GM12865 (cell line): ENCODE data around the gene GDPD3.

Experiments
- DNase-seq: peaks from one replicate; pipeline ENCODE4 v3.0.0; 2010; ENCODE audit warnings: low read depth
- H3K4me3 ChIP-seq: 2 replicates; pipeline ENCODE4 v1.5.1; 2011; ENCODE audit warnings: mild to moderate bottlenecking, low read depth, low read length, control low read depth
- CTCF ChIP-seq: IDR thresholded peaks from 2 replicates; pipeline ENCODE4 v1.5.1; 2011; ENCODE audit warnings: low read length, control low read depth, low read depth, inconsistent platforms; ENCODE audit not compliant: insufficient read depth; ENCODE audit errors: missing control alignments

GDPD3 gene

GRCh38 chr16:30088237-30088831 lies 25.0 kb downstream of the GDPD3 start:
- no peak for TF ChIP-seq CTCF
- DNase-seq: no peak

GRCh38 chr16:30087181-30087898 lies 26.0 kb downstream of the GDPD3 start:
- no peak for DNase-seq
- no peak for TF ChIP-seq CTCF
- H3K4me3 ChIP-seq: no peak overlapping the region

More at GRCh38 chr16:30088237-30088831, 25.0 kb downstream of the GDPD3 start:
- no peak overlapping the region for H3K4me3 ChIP-seq

GRCh38 chr16:30086291-30087140 lies 26.8 kb downstream of the GDPD3 start:
- no peak for DNase-seq
- TF ChIP-seq CTCF: no peak
- H3K4me3 ChIP-seq: no peak overlapping the region

- H3K4me3 ChIP-seq: no peak overlapping the region
- TF ChIP-seq CTCF: no peak
- DNase-seq: no peak
Measured at GRCh38 chr16:30085820-30086219, 27.5 kb downstream of the GDPD3 start.

GRCh38 chr16:30085247-30085646 lies 28.1 kb downstream of the GDPD3 start:
- no peak for DNase-seq
- no peak overlapping the region for H3K4me3 ChIP-seq
- no peak for TF ChIP-seq CTCF

- H3K4me3 ChIP-seq: no peak overlapping the region
- no peak for DNase-seq
- TF ChIP-seq CTCF: no peak
Measured at GRCh38 chr16:30084816-30085159, 28.5 kb downstream of the GDPD3 start.
